Measurements from ENCODE around the gene EAPP.

DNA sequence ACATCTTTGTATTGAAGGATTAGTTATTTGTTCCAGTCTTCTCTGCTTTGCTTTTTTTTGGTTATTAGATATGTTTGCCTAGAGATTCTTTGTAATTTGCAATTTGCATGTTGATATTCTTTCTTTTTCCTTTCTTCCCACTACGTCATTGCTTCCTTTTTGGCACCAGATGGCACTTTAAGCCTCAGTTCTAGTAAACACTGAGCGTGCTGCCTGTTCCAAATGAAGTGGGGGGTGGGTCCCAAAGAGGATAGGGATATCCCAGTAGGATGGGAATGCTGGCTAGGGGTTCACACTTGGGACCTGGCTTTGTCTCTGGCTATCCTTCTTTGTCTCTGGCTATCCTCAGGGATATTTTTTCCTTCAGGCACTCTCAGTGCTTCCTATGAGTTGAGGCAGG lies 17.0 kb downstream of the EAPP start:
- TF ChIP-seq, protein P1, sequence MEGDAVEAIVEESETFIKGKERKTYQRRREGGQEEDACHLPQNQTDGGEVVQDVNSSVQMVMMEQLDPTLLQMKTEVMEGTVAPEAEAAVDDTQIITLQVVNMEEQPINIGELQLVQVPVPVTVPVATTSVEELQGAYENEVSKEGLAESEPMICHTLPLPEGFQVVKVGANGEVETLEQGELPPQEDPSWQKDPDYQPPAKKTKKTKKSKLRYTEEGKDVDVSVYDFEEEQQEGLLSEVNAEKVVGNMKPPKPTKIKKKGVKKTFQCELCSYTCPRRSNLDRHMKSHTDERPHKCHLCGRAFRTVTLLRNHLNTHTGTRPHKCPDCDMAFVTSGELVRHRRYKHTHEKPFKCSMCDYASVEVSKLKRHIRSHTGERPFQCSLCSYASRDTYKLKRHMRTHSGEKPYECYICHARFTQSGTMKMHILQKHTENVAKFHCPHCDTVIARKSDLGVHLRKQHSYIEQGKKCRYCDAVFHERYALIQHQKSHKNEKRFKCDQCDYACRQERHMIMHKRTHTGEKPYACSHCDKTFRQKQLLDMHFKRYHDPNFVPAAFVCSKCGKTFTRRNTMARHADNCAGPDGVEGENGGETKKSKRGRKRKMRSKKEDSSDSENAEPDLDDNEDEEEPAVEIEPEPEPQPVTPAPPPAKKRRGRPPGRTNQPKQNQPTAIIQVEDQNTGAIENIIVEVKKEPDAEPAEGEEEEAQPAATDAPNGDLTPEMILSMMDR (conservative IDR thresholded peaks at IDR 0.05; ENCODE audit: low read depth in 2 of 2) = no peak
- TF ChIP-seq JUNB (IDR thresholded peaks at IDR 0.05; ENCODE audit: unreplicated experiment) (no peak), EZH2phosphoT487 (IDR thresholded peaks at IDR 0.05; ENCODE audit: unreplicated experiment) (no peak), EZH2 (IDR thresholded peaks at IDR 0.05; ENCODE audit: low read depth, unreplicated experiment) (no peak), POLR2AphosphoS5 (IDR thresholded peaks at IDR 0.05; ENCODE audit: low read depth) (no peak), ZNF331 (CRISPR knock-in tag; IDR thresholded peaks at IDR 0.05; ENCODE audit: low read depth) (no peak), CREB1 (CRISPR knock-in tag; IDR thresholded peaks at IDR 0.05; ENCODE audit: low read depth) (no peak), ZNF114 (CRISPR knock-in tag; IDR thresholded peaks at IDR 0.05) (no peak), NANOG (IDR thresholded peaks at IDR 0.05; ENCODE audit: borderline replicate concordance) (no peak), STAT1 (IDR thresholded peaks at IDR 0.05; ENCODE audit: unreplicated experiment) (no peak)
- TF ChIP-seq, protein P2, sequence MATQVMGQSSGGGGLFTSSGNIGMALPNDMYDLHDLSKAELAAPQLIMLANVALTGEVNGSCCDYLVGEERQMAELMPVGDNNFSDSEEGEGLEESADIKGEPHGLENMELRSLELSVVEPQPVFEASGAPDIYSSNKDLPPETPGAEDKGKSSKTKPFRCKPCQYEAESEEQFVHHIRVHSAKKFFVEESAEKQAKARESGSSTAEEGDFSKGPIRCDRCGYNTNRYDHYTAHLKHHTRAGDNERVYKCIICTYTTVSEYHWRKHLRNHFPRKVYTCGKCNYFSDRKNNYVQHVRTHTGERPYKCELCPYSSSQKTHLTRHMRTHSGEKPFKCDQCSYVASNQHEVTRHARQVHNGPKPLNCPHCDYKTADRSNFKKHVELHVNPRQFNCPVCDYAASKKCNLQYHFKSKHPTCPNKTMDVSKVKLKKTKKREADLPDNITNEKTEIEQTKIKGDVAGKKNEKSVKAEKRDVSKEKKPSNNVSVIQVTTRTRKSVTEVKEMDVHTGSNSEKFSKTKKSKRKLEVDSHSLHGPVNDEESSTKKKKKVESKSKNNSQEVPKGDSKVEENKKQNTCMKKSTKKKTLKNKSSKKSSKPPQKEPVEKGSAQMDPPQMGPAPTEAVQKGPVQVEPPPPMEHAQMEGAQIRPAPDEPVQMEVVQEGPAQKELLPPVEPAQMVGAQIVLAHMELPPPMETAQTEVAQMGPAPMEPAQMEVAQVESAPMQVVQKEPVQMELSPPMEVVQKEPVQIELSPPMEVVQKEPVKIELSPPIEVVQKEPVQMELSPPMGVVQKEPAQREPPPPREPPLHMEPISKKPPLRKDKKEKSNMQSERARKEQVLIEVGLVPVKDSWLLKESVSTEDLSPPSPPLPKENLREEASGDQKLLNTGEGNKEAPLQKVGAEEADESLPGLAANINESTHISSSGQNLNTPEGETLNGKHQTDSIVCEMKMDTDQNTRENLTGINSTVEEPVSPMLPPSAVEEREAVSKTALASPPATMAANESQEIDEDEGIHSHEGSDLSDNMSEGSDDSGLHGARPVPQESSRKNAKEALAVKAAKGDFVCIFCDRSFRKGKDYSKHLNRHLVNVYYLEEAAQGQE (IDR thresholded peaks at IDR 0.05; ENCODE audit: unreplicated experiment) = no peak
- TF ChIP-seq, protein P3, sequence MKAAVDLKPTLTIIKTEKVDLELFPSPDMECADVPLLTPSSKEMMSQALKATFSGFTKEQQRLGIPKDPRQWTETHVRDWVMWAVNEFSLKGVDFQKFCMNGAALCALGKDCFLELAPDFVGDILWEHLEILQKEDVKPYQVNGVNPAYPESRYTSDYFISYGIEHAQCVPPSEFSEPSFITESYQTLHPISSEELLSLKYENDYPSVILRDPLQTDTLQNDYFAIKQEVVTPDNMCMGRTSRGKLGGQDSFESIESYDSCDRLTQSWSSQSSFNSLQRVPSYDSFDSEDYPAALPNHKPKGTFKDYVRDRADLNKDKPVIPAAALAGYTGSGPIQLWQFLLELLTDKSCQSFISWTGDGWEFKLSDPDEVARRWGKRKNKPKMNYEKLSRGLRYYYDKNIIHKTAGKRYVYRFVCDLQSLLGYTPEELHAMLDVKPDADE (IDR thresholded peaks at IDR 0.05) = no peak
- TF ChIP-seq, protein P4, sequence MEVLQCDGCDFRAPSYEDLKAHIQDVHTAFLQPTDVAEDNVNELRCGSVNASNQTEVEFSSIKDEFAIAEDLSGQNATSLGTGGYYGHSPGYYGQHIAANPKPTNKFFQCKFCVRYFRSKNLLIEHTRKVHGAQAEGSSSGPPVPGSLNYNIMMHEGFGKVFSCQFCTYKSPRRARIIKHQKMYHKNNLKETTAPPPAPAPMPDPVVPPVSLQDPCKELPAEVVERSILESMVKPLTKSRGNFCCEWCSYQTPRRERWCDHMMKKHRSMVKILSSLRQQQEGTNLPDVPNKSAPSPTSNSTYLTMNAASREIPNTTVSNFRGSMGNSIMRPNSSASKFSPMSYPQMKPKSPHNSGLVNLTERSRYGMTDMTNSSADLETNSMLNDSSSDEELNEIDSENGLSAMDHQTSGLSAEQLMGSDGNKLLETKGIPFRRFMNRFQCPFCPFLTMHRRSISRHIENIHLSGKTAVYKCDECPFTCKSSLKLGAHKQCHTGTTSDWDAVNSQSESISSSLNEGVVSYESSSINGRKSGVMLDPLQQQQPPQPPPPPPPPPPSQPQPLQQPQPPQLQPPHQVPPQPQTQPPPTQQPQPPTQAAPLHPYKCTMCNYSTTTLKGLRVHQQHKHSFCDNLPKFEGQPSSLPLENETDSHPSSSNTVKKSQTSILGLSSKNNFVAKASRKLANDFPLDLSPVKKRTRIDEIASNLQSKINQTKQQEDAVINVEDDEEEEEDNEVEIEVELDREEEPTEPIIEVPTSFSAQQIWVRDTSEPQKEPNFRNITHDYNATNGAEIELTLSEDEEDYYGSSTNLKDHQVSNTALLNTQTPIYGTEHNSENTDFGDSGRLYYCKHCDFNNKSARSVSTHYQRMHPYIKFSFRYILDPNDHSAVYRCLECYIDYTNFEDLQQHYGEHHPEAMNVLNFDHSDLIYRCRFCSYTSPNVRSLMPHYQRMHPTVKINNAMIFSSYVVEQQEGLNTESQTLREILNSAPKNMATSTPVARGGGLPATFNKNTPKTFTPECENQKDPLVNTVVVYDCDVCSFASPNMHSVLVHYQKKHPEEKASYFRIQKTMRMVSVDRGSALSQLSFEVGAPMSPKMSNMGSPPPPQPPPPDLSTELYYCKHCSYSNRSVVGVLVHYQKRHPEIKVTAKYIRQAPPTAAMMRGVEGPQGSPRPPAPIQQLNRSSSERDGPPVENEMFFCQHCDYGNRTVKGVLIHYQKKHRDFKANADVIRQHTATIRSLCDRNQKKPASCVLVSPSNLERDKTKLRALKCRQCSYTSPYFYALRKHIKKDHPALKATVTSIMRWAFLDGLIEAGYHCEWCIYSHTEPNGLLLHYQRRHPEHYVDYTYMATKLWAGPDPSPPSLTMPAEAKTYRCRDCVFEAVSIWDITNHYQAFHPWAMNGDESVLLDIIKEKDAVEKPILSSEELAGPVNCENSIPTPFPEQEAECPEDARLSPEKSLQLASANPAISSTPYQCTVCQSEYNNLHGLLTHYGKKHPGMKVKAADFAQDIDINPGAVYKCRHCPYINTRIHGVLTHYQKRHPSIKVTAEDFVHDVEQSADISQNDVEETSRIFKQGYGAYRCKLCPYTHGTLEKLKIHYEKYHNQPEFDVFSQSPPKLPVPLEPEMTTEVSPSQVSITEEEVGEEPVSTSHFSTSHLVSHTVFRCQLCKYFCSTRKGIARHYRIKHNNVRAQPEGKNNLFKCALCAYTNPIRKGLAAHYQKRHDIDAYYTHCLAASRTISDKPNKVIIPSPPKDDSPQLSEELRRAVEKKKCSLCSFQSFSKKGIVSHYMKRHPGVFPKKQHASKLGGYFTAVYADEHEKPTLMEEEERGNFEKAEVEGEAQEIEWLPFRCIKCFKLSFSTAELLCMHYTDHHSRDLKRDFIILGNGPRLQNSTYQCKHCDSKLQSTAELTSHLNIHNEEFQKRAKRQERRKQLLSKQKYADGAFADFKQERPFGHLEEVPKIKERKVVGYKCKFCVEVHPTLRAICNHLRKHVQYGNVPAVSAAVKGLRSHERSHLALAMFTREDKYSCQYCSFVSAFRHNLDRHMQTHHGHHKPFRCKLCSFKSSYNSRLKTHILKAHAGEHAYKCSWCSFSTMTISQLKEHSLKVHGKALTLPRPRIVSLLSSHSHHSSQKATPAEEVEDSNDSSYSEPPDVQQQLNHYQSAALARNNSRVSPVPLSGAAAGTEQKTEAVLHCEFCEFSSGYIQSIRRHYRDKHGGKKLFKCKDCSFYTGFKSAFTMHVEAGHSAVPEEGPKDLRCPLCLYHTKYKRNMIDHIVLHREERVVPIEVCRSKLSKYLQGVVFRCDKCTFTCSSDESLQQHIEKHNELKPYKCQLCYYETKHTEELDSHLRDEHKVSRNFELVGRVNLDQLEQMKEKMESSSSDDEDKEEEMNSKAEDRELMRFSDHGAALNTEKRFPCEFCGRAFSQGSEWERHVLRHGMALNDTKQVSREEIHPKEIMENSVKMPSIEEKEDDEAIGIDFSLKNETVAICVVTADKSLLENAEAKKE (CRISPR knock-in tag; IDR thresholded peaks at IDR 0.05) = no peak
